PC-9 (cell line): ENCODE measurements around the gene PRKCH. TPM values are rescaled to one million over a fixed set of nuclear protein-coding genes. Genes with fewer than 3 reads are reported as not detected.

Experiments used
- BruUV-seq: library from RNA; stranded (reverse); fragments of 400-500 nt; replicated peaks from 2 replicates; lab custom pipeline; 2021; lab: Mats Ljungman, UMichigan
- CTCF ChIA-PET: fragments of 300-600 bp; sonication (Branson Sonifier 250); formaldehyde crosslinking; loops from one replicate; lab custom pipeline; 2022; ENCODE audit warnings: antibody characterized with exemption; lab: Charles Lee
- POLR2A ChIA-PET: fragments of 300-600 bp; sonication (Branson Sonifier 250); formaldehyde crosslinking; loops from one replicate; lab custom pipeline; 2022; ENCODE audit warnings: antibody characterized with exemption; ENCODE audit not compliant: unreplicated experiment; lab: Charles Lee
- DNase-seq, 2 experiments: peaks; one replicate each; pipeline versions ENCODE4 v3.0.0 to v3.0.0-alpha.2; 2015 to 2022; ENCODE audit warnings: mixed read lengths in 1 of 2
- H2AFZ ChIP-seq: fragments of 200-600 bp; sonication (generic); 2 replicates; pipeline ENCODE4 v1.8.1; 2017; ENCODE audit warnings: antibody characterized with exemption
- H3F3A ChIP-seq: fragments of 200-600 bp; sonication (generic); 2 replicates; pipeline ENCODE4 v1.8.1; 2017; ENCODE audit warnings: antibody characterized with exemption, mild to moderate bottlenecking, low read depth; ENCODE audit not compliant: insufficient read depth
- H3K27ac ChIP-seq: fragments of 200-600 bp; sonication (generic); 2 replicates; pipeline ENCODE4 v1.6.1; 2016; ENCODE audit warnings: mixed run types
- H3K27me3 ChIP-seq: fragments of 200-600 bp; sonication (generic); 2 replicates; pipeline ENCODE4 v1.6.1; 2016; ENCODE audit warnings: low read depth, mixed run types; ENCODE audit not compliant: insufficient read depth
- H3K36me3 ChIP-seq: fragments of 200-600 bp; sonication (generic); 2 replicates; pipeline ENCODE4 v1.6.1; 2016; ENCODE audit warnings: low read depth, mixed run types
- H3K4me1 ChIP-seq: fragments of 200-600 bp; sonication (generic); replicated peaks from 2 replicates; pipeline ENCODE4 v1.6.1; 2016; ENCODE audit warnings: mixed run types; ENCODE audit not compliant: insufficient read depth
- H3K4me2 ChIP-seq: fragments of 200-600 bp; sonication (generic); 2 replicates; pipeline ENCODE4 v1.6.1; 2017; ENCODE audit warnings: mixed run types
- H3K4me3 ChIP-seq: fragments of 200-600 bp; sonication (generic); 2 replicates; pipeline ENCODE4 v1.6.1; 2016; ENCODE audit warnings: mixed run types
- H3K79me2 ChIP-seq: fragments of 200-600 bp; sonication (generic); 2 replicates; pipeline ENCODE4 v1.6.1; 2017; ENCODE audit warnings: low read depth, mixed run types
- H3K9me2 ChIP-seq: fragments of 200-600 bp; sonication (generic); 2 replicates; pipeline ENCODE4 v1.8.1; 2017; ENCODE audit warnings: mild to moderate bottlenecking; ENCODE audit not compliant: insufficient read depth
- H3K9me3 ChIP-seq: fragments of 200-600 bp; sonication (generic); 2 replicates; pipeline ENCODE4 v1.8.1; 2016; ENCODE audit warnings: low read depth; ENCODE audit not compliant: insufficient read depth
- H4K20me1 ChIP-seq: fragments of 200-600 bp; sonication (generic); 2 replicates; pipeline ENCODE4 v1.8.1; 2017; ENCODE audit not compliant: insufficient read depth
- CTCF ChIP-seq: fragments of 200-600 bp; sonication (generic); conservative IDR thresholded peaks from 2 replicates; pipeline ENCODE4 v1.6.1; 2017; ENCODE audit warnings: mixed run types, antibody characterized with exemption, mild to moderate bottlenecking, moderate library complexity
- EZH2 ChIP-seq: fragments of 200-600 bp; sonication (generic); IDR thresholded peaks from 2 replicates; pipeline ENCODE4 v1.8.0; 2017; ENCODE audit warnings: antibody characterized with exemption, low read depth
- intact Hi-C: fragments of 100-400 bp; cut with micrococcal nuclease; formaldehyde crosslinking; loops from one replicate; pipeline ENCODE4 v1.10.0; 2022; ENCODE audit not compliant: unreplicated experiment
- total RNA-seq: library from RNA; stranded (reverse); gene quantifications from 2 replicates; pipeline ENCODE4 v1.2.3, GENCODE V29; 2021

Gene PRKCH
- total RNA-seq, 1 experiment from 2014 or later: 32.4 TPM

- Histone ChIP-seq H3K4me3 (no peak overlapping the region), H3F3A (peaks cover 35% of the 10 kb centered on the region), H3K79me2 (peaks cover 27% of the 10 kb centered on the region; the same call in 1 of the 2 replicates), H3K4me2 (no peak overlapping the region), H2AFZ (no peak overlapping the region), H3K9me2 (no peaks in the 10 kb centered on the region), H3K36me3 (no peaks in the 10 kb centered on the region), H4K20me1 (no peaks in the 10 kb centered on the region), H3K4me1 (peaks cover 45% of the 10 kb centered on the region), H3K9me3 (no peaks in the 10 kb centered on the region), H3K27me3 (no peaks in the 10 kb centered on the region), H3K27ac (no peak overlapping the region)
- DNase-seq: no peak
- TF ChIP-seq EZH2 (no peak), CTCF (no peak)
- BruUV-seq: no TSS peak
- intact Hi-C loops: loop anchor here (10.0 kb wide), 1 partner anchor 157 kb away; no protein-coding TSS in a partner anchor
- ChIA-PET POLR2A (no interaction called here), CTCF (interaction anchor here (0.7 kb wide), 2 partner anchors 24 to 142 kb away, joined by 3 to 4 read pairs; no protein-coding TSS in a partner anchor)
Measured at GRCh38 chr14:61521773-61522172, 200.4 kb downstream of the PRKCH start.

GRCh38 chr14:61523751-61524150, 202.4 kb downstream of the PRKCH start:
- DNase-seq: no peak
- intact Hi-C loops: loop anchor here (10.0 kb wide), 1 partner anchor 159 kb away; no protein-coding TSS in a partner anchor
- Histone ChIP-seq H3K27me3 (no peaks in the 10 kb centered on the region), H4K20me1 (no peaks in the 10 kb centered on the region), H3K79me2 (peaks cover 41% of the 10 kb centered on the region; the same call in 1 of the 2 replicates), H3K4me3 (no peak overlapping the region), H3K9me2 (no peaks in the 10 kb centered on the region), H3K36me3 (no peaks in the 10 kb centered on the region), H3K27ac (peak overlapping the region; percentile 98), H3K4me1 (peaks cover 65% of the 10 kb centered on the region), H3K9me3 (no peaks in the 10 kb centered on the region), H2AFZ (no peak overlapping the region), H3K4me2 (peak overlapping the region; percentile 71), H3F3A (peaks cover 53% of the 10 kb centered on the region)
- TF ChIP-seq EZH2: no peak
- no peak for TF ChIP-seq CTCF
- CTCF ChIA-PET: interaction anchor here (0.5 kb wide), 1 partner anchor 40 kb away, joined by 6 read pairs; no protein-coding TSS in a partner anchor
- BruUV-seq: no TSS peak
- POLR2A ChIA-PET: interaction anchor here (0.5 to 0.7 kb wide), 4 partner anchors 8 to 193 kb away, joined by 3 read pairs; no protein-coding TSS in a partner anchor

- peaks cover 53% of the 10 kb centered on the region for H3F3A ChIP-seq
- no peaks in the 10 kb centered on the region for H3K9me2 ChIP-seq
- no peaks in the 10 kb centered on the region for H4K20me1 ChIP-seq
- no peak overlapping the region for H2AFZ ChIP-seq
- DNase-seq: peak; percentile 27 to 86
- peak overlapping the region; percentile 71 for H3K4me2 ChIP-seq
- H3K9me3 ChIP-seq: no peaks in the 10 kb centered on the region
- H3K36me3 ChIP-seq: peaks cover 3% of the 10 kb centered on the region
- peaks cover 42% of the 10 kb centered on the region; the same call in 1 of the 2 replicates for H3K79me2 ChIP-seq
- no TSS peak for BruUV-seq
- peaks cover 69% of the 10 kb centered on the region for H3K4me1 ChIP-seq
- CTCF ChIA-PET: no interaction called here
- H3K4me3 ChIP-seq: no peak overlapping the region
- no peak for TF ChIP-seq CTCF
- TF ChIP-seq EZH2: no peak
- peak overlapping the region; percentile 98 for H3K27ac ChIP-seq
- POLR2A ChIA-PET: interaction anchor here (0.6 to 0.7 kb wide), 4 partner anchors 14 to 193 kb away, joined by 3 to 4 read pairs (median 3); no protein-coding TSS in a partner anchor
- intact Hi-C loops: loop anchor here (10.0 kb wide), 1 partner anchor 160 kb away; no protein-coding TSS in a partner anchor
- H3K27me3 ChIP-seq: no peaks in the 10 kb centered on the region
Measured at GRCh38 chr14:61524211-61524806, 202.9 kb downstream of the PRKCH start.
